Prostate gland (tissue), 2 donors: Measurements from ENCODE around the gene ARFGEF2.

Experiments used
- CTCF ChIP-seq, 4 experiments: fragments of 200-600 bp in 2 of 4; fragments of 450-650 bp in 2 of 4; sonication (generic) in 2 of 4; IDR thresholded peaks; 1 replicate in 3 of 4; 2 replicates in 1 of 4; pipeline ENCODE4 v1.5.1; 2016 to 2019; ENCODE audit warnings: antibody characterized with exemption in 4 of 4, mild to moderate bottlenecking in 2 of 4, moderate library complexity in 2 of 4
- POLR2AphosphoS5 ChIP-seq: sonication (generic); formaldehyde crosslinking; IDR thresholded peaks from one replicate; pipeline ENCODE4 v1.6.1; 2017; ENCODE audit warnings: antibody characterized with exemption

- TF ChIP-seq POLR2AphosphoS5: no peak
- TF ChIP-seq CTCF (IDR thresholded peaks at IDR 0.05): no peak
These were observed 132.6 kb downstream of the ARFGEF2 start for GRCh38 chr20:49054056-49054643.
